ENCODE data around the gene MAP2K3. TPM values are rescaled to one million over a fixed set of nuclear protein-coding genes. Genes with fewer than 3 reads are reported as not detected.
A peak's percentile ranks its signal among the peaks of the same experiment; 100 is the strongest.

MAP2K3 gene
- 42.8 and 55.8 TPM in 2 replicates for total RNA-seq

- peak; percentile 82 for DNase-seq (ENCODE audit: extremely low read depth, low read depth, low spot score)
These were observed at the start of gene MAP2K3 for GRCh38 chr17:21284319-21285163. TSS of gene MAP2K3 (plus strand) at chr17:21284711. CDS start at chr17:21284921, 210 bp downstream.

GRCh38 chr17:21235921-21236320 is 48.6 kb upstream of the MAP2K3 start:
- no peak for DNase-seq (ENCODE audit: extremely low read depth, low read depth, low spot score)

- DNase-seq (ENCODE audit: extremely low read depth, low read depth, low spot score): no peak
These were observed 44.7 kb upstream of the MAP2K3 start for GRCh38 chr17:21239680-21240368.

- DNase-seq (ENCODE audit: extremely low read depth, low read depth, low spot score): no peak
These were observed 44.0 kb upstream of the MAP2K3 start for GRCh38 chr17:21240369-21241055.

GRCh38 chr17:21241564-21241963 is 42.9 kb upstream of the MAP2K3 start:
- no peak for DNase-seq (ENCODE audit: extremely low read depth, low read depth, low spot score)

GRCh38 chr17:21242026-21242697 is 42.3 kb upstream of the MAP2K3 start:
- no peak for DNase-seq (ENCODE audit: extremely low read depth, low read depth, low spot score)

GRCh38 chr17:21242780-21243515 is 41.6 kb upstream of the MAP2K3 start:
- DNase-seq (ENCODE audit: extremely low read depth, low read depth, low spot score): no peak

GRCh38 chr17:21243516-21244303 is 40.8 kb upstream of the MAP2K3 start:
- no peak for DNase-seq (ENCODE audit: extremely low read depth, low read depth, low spot score)

GRCh38 chr17:21245639-21246084 is 38.8 kb upstream of the MAP2K3 start:
- DNase-seq (ENCODE audit: extremely low read depth, low read depth, low spot score): no peak

GRCh38 chr17:21246698-21247097 is 37.8 kb upstream of the MAP2K3 start:
- no peak for DNase-seq (ENCODE audit: extremely low read depth, low read depth, low spot score)

GRCh38 chr17:21247552-21248258 is 36.8 kb upstream of the MAP2K3 start:
- DNase-seq (ENCODE audit: extremely low read depth, low read depth, low spot score): no peak

GRCh38 chr17:21248500-21248899 is 36.0 kb upstream of the MAP2K3 start:
- DNase-seq (ENCODE audit: extremely low read depth, low read depth, low spot score): no peak

GRCh38 chr17:21249086-21249795 is 35.3 kb upstream of the MAP2K3 start:
- no peak for DNase-seq (ENCODE audit: extremely low read depth, low read depth, low spot score)

GRCh38 chr17:21249920-21250703 is 34.4 kb upstream of the MAP2K3 start:
- no peak for DNase-seq (ENCODE audit: extremely low read depth, low read depth, low spot score)

GRCh38 chr17:21250854-21251253 is 33.7 kb upstream of the MAP2K3 start:
- no peak for DNase-seq (ENCODE audit: extremely low read depth, low read depth, low spot score)

GRCh38 chr17:21251337-21252010 is 33.0 kb upstream of the MAP2K3 start:
- no peak for DNase-seq (ENCODE audit: extremely low read depth, low read depth, low spot score)

Measured in glomerular endothelial cell (primary cell).